ENCODE data around the gene GOLGB1.
"Not testable (repeated sequence)": the region's sequence is repeated elsewhere in the genome, so short reads cannot be mapped to it uniquely, and the experiment has no call there.

GOLGB1 gene

GRCh38 chr3:121749276-121750086 lies at the start of gene GOLGB1:
GOLGB1 (minus strand) TSS chr3:121749741; CDS start chr3:121730971, 18,770 bp downstream.
- DNase-seq, result peak; percentile 53 to 99 (median 95)

- DNase-seq, result no peak
Measured at GRCh38 chr3:121796970-121797369, 47.4 kb upstream of the GOLGB1 start.

GRCh38 chr3:121794264-121794983 lies 44.9 kb upstream of the GOLGB1 start:
- no peak for DNase-seq

- DNase-seq, result no peak
Measured at GRCh38 chr3:121793078-121793477, 43.5 kb upstream of the GOLGB1 start.

- no peak for DNase-seq
Measured at GRCh38 chr3:121786485-121786884, 36.9 kb upstream of the GOLGB1 start.

- not testable (repeated sequence) for DNase-seq
Measured at GRCh38 chr3:121782784-121783183, 33.2 kb upstream of the GOLGB1 start.

- DNase-seq, result no peak
Measured at GRCh38 chr3:121781611-121782010, 32.1 kb upstream of the GOLGB1 start.

GRCh38 chr3:121775095-121775494 lies 25.6 kb upstream of the GOLGB1 start:
- DNase-seq, result not testable (repeated sequence)

GRCh38 chr3:121769246-121769645 lies 19.7 kb upstream of the GOLGB1 start:
- DNase-seq, result no peak

- DNase-seq, result no peak
Measured at GRCh38 chr3:121768452-121768851, 18.9 kb upstream of the GOLGB1 start.

- DNase-seq, result no peak
Measured at GRCh38 chr3:121759541-121760202, 10.1 kb upstream of the GOLGB1 start.

GRCh38 chr3:121758727-121759450 lies 9.3 kb upstream of the GOLGB1 start:
- DNase-seq, result no peak

GRCh38 chr3:121757812-121758545 lies 8.4 kb upstream of the GOLGB1 start:
- DNase-seq, result no peak

GRCh38 chr3:121757087-121757811 lies 7.7 kb upstream of the GOLGB1 start:
- no peak for DNase-seq

GRCh38 chr3:121752772-121753171 lies 3.2 kb upstream of the GOLGB1 start:
- no peak for DNase-seq

- DNase-seq, result no peak
Measured at GRCh38 chr3:121752261-121752660, 2.7 kb upstream of the GOLGB1 start.

- DNase-seq, result no peak
Measured at GRCh38 chr3:121750087-121750415, 510 bp upstream of the GOLGB1 start.

- DNase-seq, result no peak
Measured at GRCh38 chr3:121748680-121749275, 763 bp downstream of the GOLGB1 start.

GRCh38 chr3:121747976-121748375 lies 1.6 kb downstream of the GOLGB1 start:
- no peak for DNase-seq

GRCh38 chr3:121743106-121743505 lies 6.4 kb downstream of the GOLGB1 start:
- not testable (repeated sequence) for DNase-seq
